Esophagus muscularis mucosa (tissue), 3 donors: ENCODE results near the gene CHPF2.

Experiments used
- CTCF ChIP-seq, 3 experiments: fragments of 200-600 bp in 2 of 3; fragments of 450-650 bp in 1 of 3; sonication (generic) in 2 of 3; IDR thresholded peaks; one replicate each; pipeline ENCODE4 v1.5.1; 2017 to 2019; ENCODE audit warnings: antibody characterized with exemption in 3 of 3, mild to moderate bottlenecking in 2 of 3, moderate library complexity in 1 of 3
- POLR2A ChIP-seq: fragments of 450-650 bp; IDR thresholded peaks from one replicate; pipeline ENCODE4 v1.6.1; 2017; ENCODE audit warnings: antibody characterized with exemption, moderate library complexity, mild to moderate bottlenecking, low read depth

- TF ChIP-seq CTCF (IDR thresholded peaks at IDR 0.05) = no peak
- no peak for TF ChIP-seq POLR2A
Measured at GRCh38 chr7:151272877-151273276, 40.6 kb downstream of the CHPF2 start.
